Bronchial epithelial cell (primary cell): ENCODE measurements around the gene NAV3. TPM values are rescaled to one million over a fixed set of nuclear protein-coding genes. Genes with fewer than 3 reads are reported as not detected.

ENCODE experiments used
- DNase-seq: peaks from one replicate; pipeline ENCODE4 v3.0.0-alpha.2; 2010; ENCODE audit warnings: low read depth
- FAIRE-seq: peaks from 2 replicates; lab custom pipeline; 2011; peaks lifted over from hg19 to GRCh38; lab: Jason Lieb, UNC
- H3K27me3 ChIP-seq: 2 replicates; pipeline ENCODE4 v1.5.1; 2011; ENCODE audit warnings: low read length; ENCODE audit not compliant: control insufficient read depth, insufficient read depth
- H3K36me3 ChIP-seq: 2 replicates; pipeline ENCODE4 v1.5.1; 2011; ENCODE audit warnings: low read length; ENCODE audit not compliant: control insufficient read depth, insufficient read depth
- H3K4me3 ChIP-seq: 2 replicates; pipeline ENCODE4 v1.5.1; 2011; ENCODE audit warnings: mild to moderate bottlenecking, low read depth, low read length, control low read depth
- CTCF ChIP-seq: IDR thresholded peaks from 2 replicates; pipeline ENCODE4 v1.5.1; 2011; ENCODE audit warnings: mild to moderate bottlenecking, moderate library complexity, low read length, control low read depth, inconsistent platforms; ENCODE audit not compliant: insufficient read depth, severe bottlenecking
- total RNA-seq: library from RNA; depleted of rRNA; stranded (reverse); fragments of >200 nt; gene quantifications from 2 replicates; pipeline ENCODE4 v1.2.1, GENCODE V29; 2014

The NAV3 gene
- total RNA-seq, 1 donor from 2014 or later = 1.6 TPM

- FAIRE-seq (no peak), DNase-seq (no peak)
- Histone ChIP-seq H3K36me3 (no peaks in the 10 kb centered on the region), H3K27me3 (no peaks in the 10 kb centered on the region), H3K4me3 (no peak overlapping the region)
- no peak for TF ChIP-seq CTCF
Observed at GRCh38 chr12:78121969-78122610, 291.4 kb downstream of the NAV3 start.

- Histone ChIP-seq H3K27me3 (no peaks in the 10 kb centered on the region), H3K36me3 (no peaks in the 10 kb centered on the region), H3K4me3 (no peak overlapping the region)
- FAIRE-seq (no peak), DNase-seq (no peak)
- TF ChIP-seq CTCF = no peak
Observed at GRCh38 chr12:78128211-78128610, 297.5 kb downstream of the NAV3 start.

GRCh38 chr12:78143717-78144116, 313.0 kb downstream of the NAV3 start:
- FAIRE-seq = no peak
- Histone ChIP-seq H3K27me3 (no peaks in the 10 kb centered on the region), H3K36me3 (no peaks in the 10 kb centered on the region), H3K4me3 (no peak overlapping the region)
- TF ChIP-seq CTCF = no peak
- DNase-seq = no peak

GRCh38 chr12:78145398-78145797, 314.7 kb downstream of the NAV3 start:
- H3K36me3 ChIP-seq = no peaks in the 10 kb centered on the region
- DNase-seq = no peak
- H3K4me3 ChIP-seq = no peak overlapping the region
- no peak for FAIRE-seq
- TF ChIP-seq CTCF = no peak
- no peaks in the 10 kb centered on the region for H3K27me3 ChIP-seq

- no peak overlapping the region for H3K4me3 ChIP-seq
- H3K36me3 ChIP-seq = no peaks in the 10 kb centered on the region
- no peaks in the 10 kb centered on the region for H3K27me3 ChIP-seq
- peak; percentile 53 for TF ChIP-seq CTCF
- FAIRE-seq (no peak), DNase-seq (peak; percentile 43)
Observed at GRCh38 chr12:78146365-78146772, 315.7 kb downstream of the NAV3 start.

- Histone ChIP-seq H3K4me3 (no peak overlapping the region), H3K36me3 (no peaks in the 10 kb centered on the region), H3K27me3 (no peaks in the 10 kb centered on the region)
- no peak for TF ChIP-seq CTCF
- no peak for DNase-seq
- FAIRE-seq = no peak
Observed at GRCh38 chr12:78149459-78149858, 318.8 kb downstream of the NAV3 start.
